ENCODE results near the gene ME3.

DNA sequence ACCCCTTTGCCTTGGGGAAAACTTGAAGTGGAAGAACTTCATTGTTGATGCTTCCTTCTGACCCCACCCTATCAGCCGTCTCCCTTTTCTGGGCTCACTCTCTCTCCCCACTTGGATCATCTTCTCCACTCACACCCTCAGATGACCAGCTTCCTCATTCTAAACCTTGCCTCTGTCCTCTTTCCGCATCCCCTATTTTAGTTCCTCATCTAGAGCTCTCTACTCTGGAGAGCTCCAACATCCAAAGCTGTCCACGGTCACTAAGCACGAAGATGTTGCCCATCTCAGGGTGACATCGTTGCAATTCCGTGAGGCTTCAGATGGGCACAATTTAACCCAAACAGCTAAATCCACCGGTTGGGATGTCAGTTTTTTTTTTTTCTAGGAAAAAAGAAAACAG is 31.6 kb upstream of the ME3 start:
- TF ChIP-seq GATA3 (IDR thresholded peaks at IDR 0.05; ENCODE audit: low read depth, low read length), result no peak
- TF ChIP-seq GATA2 (IDR thresholded peaks at IDR 0.05; ENCODE audit: low read depth, low read length), result no peak

Data from SH-SY5Y (cell line).